ENCODE results near the gene TEX2.
A peak's percentile ranks its signal among the peaks of the same experiment; 100 is the strongest.

TEX2 gene

GRCh38 chr17:64230791-64231408 is 32.2 kb downstream of the TEX2 start:
- CTCF ChIA-PET: interaction anchor here (0.7 to 2.1 kb wide), 8 partner anchors 10 to 96 kb away, joined by 3 to 15 read pairs (median 4); no protein-coding TSS in a partner anchor
- H3K4me3 ChIP-seq (ENCODE audit: low read depth, low read length): no peak overlapping the region
- POLR2A ChIA-PET: interaction anchor here (0.7 to 2.1 kb wide), 8 partner anchors 10 to 84 kb away, joined by 3 to 15 read pairs (median 4); no protein-coding TSS in a partner anchor
- TF ChIP-seq CTCF (IDR thresholded peaks at IDR 0.05; ENCODE audit: insufficient read depth, low read length, missing control alignments): peak; percentile 19
- DNase-seq (ENCODE audit: low read depth, low spot score): peak; percentile 93

GRCh38 chr17:64229815-64230728 is 33.0 kb downstream of the TEX2 start:
- CTCF ChIA-PET: interaction anchor here (1.1 to 2.1 kb wide), 4 partner anchors 10 to 82 kb away, joined by 3 to 15 read pairs (median 4); no protein-coding TSS in a partner anchor

GRCh38 chr17:64226132-64226531 is 36.9 kb downstream of the TEX2 start:
- TF ChIP-seq CTCF (IDR thresholded peaks at IDR 0.05; ENCODE audit: insufficient read depth, low read length, missing control alignments): no peak
- ChIA-PET CTCF (interaction anchor here (1.0 to 1.5 kb wide), 3 partner anchors 11 to 15 kb away, joined by 3 to 4 read pairs (median 3); no protein-coding TSS in a partner anchor), POLR2A (interaction anchor here (0.6 kb wide), 1 partner anchor 15 kb away, joined by 3 read pairs; no protein-coding TSS in a partner anchor)
- no peak overlapping the region for H3K4me3 ChIP-seq (ENCODE audit: low read depth, low read length)
- no peak for DNase-seq (ENCODE audit: low read depth, low spot score)

More at GRCh38 chr17:64229815-64230728, 33.0 kb downstream of the TEX2 start:
- H3K4me3 ChIP-seq (ENCODE audit: low read depth, low read length): no peak overlapping the region
- POLR2A ChIA-PET: interaction anchor here (0.8 to 2.1 kb wide), 6 partner anchors 11 to 84 kb away, joined by 3 to 15 read pairs (median 4); no protein-coding TSS in a partner anchor
- TF ChIP-seq CTCF (IDR thresholded peaks at IDR 0.05; ENCODE audit: insufficient read depth, low read length, missing control alignments): no peak
- no peak for DNase-seq (ENCODE audit: low read depth, low spot score)

- POLR2A ChIA-PET: interaction anchor here (0.6 kb wide), 1 partner anchor 15 kb away, joined by 3 read pairs; no protein-coding TSS in a partner anchor
- no peak overlapping the region for H3K4me3 ChIP-seq (ENCODE audit: low read depth, low read length)
- no peak for DNase-seq (ENCODE audit: low read depth, low spot score)
- CTCF ChIA-PET: interaction anchor here (1.0 to 1.2 kb wide), 2 partner anchors 10 to 11 kb away, joined by 3 to 4 read pairs; no protein-coding TSS in a partner anchor
- TF ChIP-seq CTCF (IDR thresholded peaks at IDR 0.05; ENCODE audit: insufficient read depth, low read length, missing control alignments): no peak
These were observed 37.6 kb downstream of the TEX2 start for GRCh38 chr17:64225410-64225809.

- ChIA-PET CTCF (interaction anchor here (1.0 kb wide), 1 partner anchor 58 kb away, joined by 5 read pairs; no protein-coding TSS in a partner anchor), POLR2A (interaction anchor here (1.2 kb wide), 1 partner anchor 78 kb away, joined by 3 read pairs; no protein-coding TSS in a partner anchor)
- H3K4me3 ChIP-seq (ENCODE audit: low read depth, low read length): no peak overlapping the region
- no peak for DNase-seq (ENCODE audit: low read depth, low spot score)
- TF ChIP-seq CTCF (IDR thresholded peaks at IDR 0.05; ENCODE audit: insufficient read depth, low read length, missing control alignments): no peak
These were observed 39.0 kb downstream of the TEX2 start for GRCh38 chr17:64223931-64224629.
